Ishikawa (cell line): ENCODE measurements around the gene ADGRF3.

Experiments
- CREB1 ChIP-seq: IDR thresholded peaks from 2 replicates; pipeline ENCODE4 v1.6.1; 2012; ENCODE audit warnings: low read depth
- EP300 ChIP-seq: IDR thresholded peaks from 2 replicates; pipeline ENCODE4 v1.6.1; 2012; ENCODE audit warnings: borderline replicate concordance
- FOXM1 ChIP-seq: IDR thresholded peaks from 2 replicates; pipeline ENCODE4 v1.6.1; 2012; ENCODE audit warnings: low read depth, borderline replicate concordance
- MAX ChIP-seq: IDR thresholded peaks from 2 replicates; pipeline ENCODE4 v1.6.1; 2012
- NFIC ChIP-seq: IDR thresholded peaks from 2 replicates; pipeline ENCODE4 v1.6.1; 2012
- RAD21 ChIP-seq: IDR thresholded peaks from 2 replicates; pipeline ENCODE4 v1.6.1; 2012; ENCODE audit warnings: low read depth
- TCF12 ChIP-seq: IDR thresholded peaks from 2 replicates; pipeline ENCODE4 v1.6.1; 2012; ENCODE audit warnings: low read depth
- USF1 ChIP-seq: IDR thresholded peaks from 2 replicates; pipeline ENCODE4 v1.6.1; 2012
- ZBTB7A ChIP-seq: IDR thresholded peaks from 2 replicates; pipeline ENCODE4 v1.6.1; 2012; ENCODE audit warnings: low read depth

GRCh38 chr2:26305540-26305939, 41.0 kb downstream of the ADGRF3 start:
- TF ChIP-seq RAD21: no peak
- TF ChIP-seq MAX: no peak
- no peak for TF ChIP-seq EP300
- no peak for TF ChIP-seq NFIC
- TF ChIP-seq CREB1: no peak
- no peak for TF ChIP-seq FOXM1
- no peak for TF ChIP-seq TCF12
- no peak for TF ChIP-seq USF1
- no peak for TF ChIP-seq ZBTB7A
